ENCODE measurements around the gene USP34.

Gene USP34

GRCh38 chr2:61247204-61247812, 223.6 kb downstream of the USP34 start:
- H3K4me3 ChIP-seq (ENCODE audit: low read depth, low read length): no peak overlapping the region
- no peak for DNase-seq (ENCODE audit: low read depth)
- no peak for TF ChIP-seq CTCF (IDR thresholded peaks at IDR 0.05; ENCODE audit: insufficient read depth, low read depth, low read length, missing control alignments)

GRCh38 chr2:61244694-61245093, 226.2 kb downstream of the USP34 start:
- DNase-seq (ENCODE audit: low read depth): no peak
- H3K4me3 ChIP-seq (ENCODE audit: low read depth, low read length): no peak overlapping the region
- TF ChIP-seq CTCF (IDR thresholded peaks at IDR 0.05; ENCODE audit: insufficient read depth, low read depth, low read length, missing control alignments): no peak

GRCh38 chr2:61241266-61241665, 229.6 kb downstream of the USP34 start:
- no peak overlapping the region for H3K4me3 ChIP-seq (ENCODE audit: low read depth, low read length)

GRCh38 chr2:61238219-61239012, 232.5 kb downstream of the USP34 start:
- no peak for TF ChIP-seq CTCF (IDR thresholded peaks at IDR 0.05; ENCODE audit: insufficient read depth, low read depth, low read length, missing control alignments)
- peak; percentile 21 for DNase-seq (ENCODE audit: low read depth)
- H3K4me3 ChIP-seq (ENCODE audit: low read depth, low read length): no peak overlapping the region

More at GRCh38 chr2:61241266-61241665, 229.6 kb downstream of the USP34 start:
- TF ChIP-seq CTCF (IDR thresholded peaks at IDR 0.05; ENCODE audit: insufficient read depth, low read depth, low read length, missing control alignments): no peak
- no peak for DNase-seq (ENCODE audit: low read depth)

GRCh38 chr2:61235716-61236115, 235.2 kb downstream of the USP34 start:
- DNase-seq (ENCODE audit: low read depth): no peak
- no peak for TF ChIP-seq CTCF (IDR thresholded peaks at IDR 0.05; ENCODE audit: insufficient read depth, low read depth, low read length, missing control alignments)
- no peak overlapping the region for H3K4me3 ChIP-seq (ENCODE audit: low read depth, low read length)

GRCh38 chr2:61233581-61233980, 237.3 kb downstream of the USP34 start:
- H3K4me3 ChIP-seq (ENCODE audit: low read depth, low read length): no peak overlapping the region
- TF ChIP-seq CTCF (IDR thresholded peaks at IDR 0.05; ENCODE audit: insufficient read depth, low read depth, low read length, missing control alignments): no peak
- no peak for DNase-seq (ENCODE audit: low read depth)
